ENCODE data around the gene MICAL2.

Gene MICAL2

GRCh38 chr11:12189543-12190235 is 79.3 kb downstream of the MICAL2 start:
- DNase-seq (ENCODE audit: low spot score): no peak

GRCh38 chr11:12190511-12190910 is 80.1 kb downstream of the MICAL2 start:
- no peak for DNase-seq (ENCODE audit: low spot score)

- no peak for DNase-seq (ENCODE audit: low spot score)
These were observed 82.6 kb downstream of the MICAL2 start for GRCh38 chr11:12192794-12193514.

- DNase-seq (ENCODE audit: low spot score): no peak
These were observed 83.3 kb downstream of the MICAL2 start for GRCh38 chr11:12193515-12194336.

GRCh38 chr11:12195768-12196167 is 85.4 kb downstream of the MICAL2 start:
- no peak for DNase-seq (ENCODE audit: low spot score)

GRCh38 chr11:12196308-12196707 is 85.9 kb downstream of the MICAL2 start:
- no peak for DNase-seq (ENCODE audit: low spot score)

- no peak for DNase-seq (ENCODE audit: low spot score)
These were observed 86.5 kb downstream of the MICAL2 start for GRCh38 chr11:12196872-12197271.

GRCh38 chr11:12198251-12199222 is 88.1 kb downstream of the MICAL2 start:
- no peak for DNase-seq (ENCODE audit: low spot score)

GRCh38 chr11:12199231-12199948 is 89.0 kb downstream of the MICAL2 start:
- no peak for DNase-seq (ENCODE audit: low spot score)

GRCh38 chr11:12200279-12200990 is 90.0 kb downstream of the MICAL2 start:
- no peak for DNase-seq (ENCODE audit: low spot score)

GRCh38 chr11:12200991-12201985 is 90.9 kb downstream of the MICAL2 start:
- DNase-seq (ENCODE audit: low spot score): no peak

GRCh38 chr11:12202661-12203310 is 92.4 kb downstream of the MICAL2 start:
- no peak for DNase-seq (ENCODE audit: low spot score)

- DNase-seq (ENCODE audit: low spot score): no peak
These were observed 94.1 kb downstream of the MICAL2 start for GRCh38 chr11:12204506-12204905.

- no peak for DNase-seq (ENCODE audit: low spot score)
These were observed 94.9 kb downstream of the MICAL2 start for GRCh38 chr11:12205330-12205729.

- no peak for DNase-seq (ENCODE audit: low spot score)
These were observed 96.1 kb downstream of the MICAL2 start for GRCh38 chr11:12206529-12206928.

GRCh38 chr11:12207384-12208150 is 97.2 kb downstream of the MICAL2 start:
- no peak for DNase-seq (ENCODE audit: low spot score)

- no peak for DNase-seq (ENCODE audit: low spot score)
These were observed 98.7 kb downstream of the MICAL2 start for GRCh38 chr11:12209096-12209495.

GRCh38 chr11:12210200-12210599 is 99.8 kb downstream of the MICAL2 start:
- no peak for DNase-seq (ENCODE audit: low spot score)

Measured in ecto neural progenitor cell (in vitro differentiated cells).